ENCODE data around the gene WNT5B.

Gene WNT5B

DNA sequence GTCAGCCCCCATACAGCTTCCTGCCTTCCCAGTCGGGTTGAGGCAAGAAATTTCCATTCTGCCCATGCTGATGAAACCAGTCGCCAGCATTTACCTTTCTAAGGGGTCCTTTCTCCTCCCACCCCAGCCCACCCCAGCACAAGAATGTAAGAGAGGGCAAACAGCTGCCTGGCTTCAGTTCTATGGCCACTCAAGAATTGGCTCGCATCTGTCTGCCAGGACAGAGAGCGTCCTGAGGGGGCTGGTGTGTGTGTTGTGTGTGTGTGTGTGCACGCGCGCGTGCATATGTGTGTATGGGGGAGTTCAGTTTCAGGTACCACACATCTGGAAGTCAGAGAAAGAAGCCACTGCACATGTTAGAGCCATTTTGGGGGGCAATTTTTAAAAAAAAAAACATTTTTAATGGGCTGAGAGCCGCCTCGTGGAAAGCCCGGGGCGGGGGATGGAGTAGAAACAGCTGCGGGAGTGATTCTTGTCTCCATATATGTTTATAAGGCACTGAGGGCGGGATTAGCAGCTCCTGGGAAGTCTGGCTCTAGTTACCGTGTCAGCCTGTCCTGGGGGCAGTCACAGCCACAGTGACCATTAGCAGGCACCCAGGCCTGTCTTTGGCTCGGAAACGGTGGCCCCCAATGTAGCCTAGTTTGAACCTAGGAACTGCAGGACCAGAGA is at the start of gene WNT5B:
Gene WNT5B, plus strand, starts transcription at position 566 of the 672 bp plus-strand sequence. CDS start 2,124 bp downstream, outside the sequence.
- DNase-seq: no peak

- DNase-seq: no peak
Measured at GRCh38 chr12:1579651-1580435, 49.2 kb upstream of the WNT5B start.

DNA sequence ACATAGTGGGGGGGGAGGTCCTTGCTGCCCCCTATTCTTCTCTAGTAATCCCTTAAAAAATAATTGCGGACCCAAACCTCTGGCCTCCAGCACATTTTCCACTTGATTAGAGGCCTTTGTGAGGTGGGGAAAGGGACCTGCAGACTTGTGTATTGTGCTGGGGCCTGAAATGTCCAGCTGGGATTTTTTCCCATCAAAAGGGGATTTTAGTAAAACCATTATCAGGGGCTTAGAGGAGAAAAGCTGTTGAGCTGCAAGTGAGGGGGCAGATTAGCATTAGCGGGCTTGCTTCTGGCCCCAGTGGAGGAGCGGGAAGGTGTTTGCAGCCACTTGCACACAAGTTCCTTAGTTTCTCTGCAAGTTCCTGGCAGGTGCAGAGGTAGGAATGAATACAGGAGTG is 48.5 kb upstream of the WNT5B start:
- no peak for DNase-seq

DNA sequence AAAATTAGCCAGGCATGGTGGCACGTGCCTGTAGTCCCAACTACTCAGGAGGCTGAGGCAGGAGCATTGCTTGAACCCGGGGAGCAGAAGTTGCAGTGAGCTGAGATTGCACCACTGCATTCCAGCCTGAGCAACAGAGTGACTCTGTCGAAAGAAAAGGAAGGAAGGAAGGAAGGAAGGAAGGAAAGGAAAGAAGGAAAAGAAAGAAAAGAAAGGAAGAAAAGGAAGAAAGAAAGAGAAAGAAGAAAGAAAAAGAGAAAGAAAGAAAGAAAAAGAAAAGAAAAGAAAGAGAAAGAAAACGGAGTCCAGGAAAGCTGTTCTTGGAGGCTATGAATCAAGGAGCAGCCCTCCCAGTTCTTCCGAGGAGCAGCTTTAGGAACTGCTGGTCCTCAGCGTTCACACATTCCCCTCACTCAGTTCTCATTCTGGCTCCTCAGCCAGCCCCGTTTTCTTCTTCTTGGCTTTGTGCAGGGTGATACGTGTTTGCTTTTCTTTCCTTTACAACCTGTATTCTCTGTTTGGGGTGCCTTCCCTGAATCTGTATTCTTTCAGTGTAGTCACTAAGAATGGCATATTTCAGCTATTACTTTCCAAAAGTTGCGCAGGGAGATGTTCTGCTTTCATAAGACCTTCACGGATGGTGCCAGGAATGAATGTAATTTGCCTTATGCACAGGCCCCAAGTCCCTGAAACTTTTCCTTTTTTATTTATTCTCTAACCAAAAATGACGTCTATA is 46.9 kb upstream of the WNT5B start:
- DNase-seq: no peak

- DNase-seq: no peak
Measured at GRCh38 chr12:1582709-1583050, 46.4 kb upstream of the WNT5B start.

DNA sequence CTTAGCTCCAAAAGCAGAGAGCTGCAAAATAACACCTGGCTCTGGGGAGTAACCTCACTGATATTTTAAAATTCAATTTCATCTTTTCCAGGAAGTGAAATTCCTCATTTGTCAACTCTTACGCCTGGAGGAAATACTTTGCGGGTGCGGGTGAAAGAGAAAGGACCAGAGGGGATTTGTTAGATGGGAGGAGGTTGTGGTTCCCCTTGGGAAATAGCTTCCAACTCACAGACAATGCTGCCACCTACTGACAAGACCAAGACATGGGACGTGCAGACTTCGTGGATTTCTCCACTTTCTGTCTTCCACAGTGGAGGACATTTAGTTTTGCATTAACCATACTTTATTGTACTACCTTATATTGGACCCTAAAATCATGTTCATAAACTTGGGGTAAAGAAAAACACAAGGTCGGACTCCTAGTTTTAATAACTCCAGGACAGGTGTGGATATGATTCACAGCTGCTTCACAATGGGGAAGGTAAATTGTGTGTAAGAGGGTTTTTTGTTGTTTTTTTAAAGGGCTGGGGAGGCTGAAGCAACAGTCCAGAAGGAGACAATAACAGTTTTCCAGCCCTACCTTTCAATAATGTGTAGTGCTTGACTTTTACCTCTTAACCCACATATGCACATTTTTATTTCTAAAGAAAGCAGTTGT is 45.5 kb upstream of the WNT5B start:
- DNase-seq: peak; percentile 41

- no peak for DNase-seq
Measured at GRCh38 chr12:1584326-1584725, 44.7 kb upstream of the WNT5B start.

GRCh38 chr12:1587927-1588574 is 41.0 kb upstream of the WNT5B start:
- no peak for DNase-seq

- no peak for DNase-seq
Measured at GRCh38 chr12:1588575-1588947, 40.5 kb upstream of the WNT5B start.

DNA sequence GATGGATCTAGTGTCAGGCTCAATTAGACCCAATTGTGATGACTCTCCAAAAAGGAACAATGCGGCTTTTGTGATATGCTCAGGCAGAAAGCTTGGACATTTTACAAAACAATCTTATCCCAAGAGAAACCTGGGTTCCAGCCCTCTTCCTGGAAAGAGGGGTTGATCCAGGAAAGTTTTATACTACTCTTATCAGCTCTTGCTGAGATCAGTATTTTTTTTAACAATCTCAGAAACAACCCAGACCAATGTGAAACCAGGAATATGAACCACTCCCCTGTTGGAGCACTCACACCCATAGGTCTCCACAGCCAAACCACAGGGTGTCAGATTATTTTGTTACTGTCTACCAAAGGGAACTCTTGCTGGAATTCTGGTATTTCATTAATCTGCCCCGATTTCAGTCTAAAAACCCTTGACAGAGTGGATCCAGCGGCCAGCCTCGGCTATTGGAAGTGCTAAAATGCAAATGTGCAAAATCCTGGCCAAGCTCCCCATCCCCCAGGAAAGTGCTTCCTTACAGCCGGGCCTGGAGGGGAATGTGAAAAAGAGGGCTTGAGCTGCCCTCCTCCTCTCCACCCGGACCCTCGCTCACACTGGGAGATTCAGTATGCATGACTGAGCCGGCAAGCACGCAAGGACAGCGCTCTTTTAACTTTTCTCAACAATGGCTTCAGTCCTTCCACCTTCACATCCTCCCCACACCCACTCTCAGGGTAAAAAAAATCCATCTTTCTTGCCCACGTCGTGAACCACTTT is 38.6 kb upstream of the WNT5B start:
- DNase-seq: no peak

DNA sequence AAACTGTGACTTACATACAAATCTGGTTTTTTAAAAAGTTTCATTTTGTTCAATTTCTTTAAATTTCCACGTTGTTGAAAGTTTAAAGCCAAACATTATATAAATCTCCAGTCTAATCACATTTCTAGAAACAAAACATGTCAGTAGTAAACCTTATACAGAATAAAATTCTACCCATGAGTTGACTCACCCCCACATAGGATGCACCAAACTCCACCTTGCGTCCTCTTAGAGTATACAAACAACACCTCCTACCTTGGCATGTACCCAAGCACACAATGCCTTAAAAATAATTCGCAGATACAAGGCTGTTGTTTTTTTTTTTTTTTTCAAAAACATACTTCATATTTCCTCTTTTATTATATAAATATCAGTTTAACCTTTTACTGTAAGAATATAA is 38.0 kb upstream of the WNT5B start:
- no peak for DNase-seq

- no peak for DNase-seq
Measured at GRCh38 chr12:1591543-1591942, 37.5 kb upstream of the WNT5B start.

DNA sequence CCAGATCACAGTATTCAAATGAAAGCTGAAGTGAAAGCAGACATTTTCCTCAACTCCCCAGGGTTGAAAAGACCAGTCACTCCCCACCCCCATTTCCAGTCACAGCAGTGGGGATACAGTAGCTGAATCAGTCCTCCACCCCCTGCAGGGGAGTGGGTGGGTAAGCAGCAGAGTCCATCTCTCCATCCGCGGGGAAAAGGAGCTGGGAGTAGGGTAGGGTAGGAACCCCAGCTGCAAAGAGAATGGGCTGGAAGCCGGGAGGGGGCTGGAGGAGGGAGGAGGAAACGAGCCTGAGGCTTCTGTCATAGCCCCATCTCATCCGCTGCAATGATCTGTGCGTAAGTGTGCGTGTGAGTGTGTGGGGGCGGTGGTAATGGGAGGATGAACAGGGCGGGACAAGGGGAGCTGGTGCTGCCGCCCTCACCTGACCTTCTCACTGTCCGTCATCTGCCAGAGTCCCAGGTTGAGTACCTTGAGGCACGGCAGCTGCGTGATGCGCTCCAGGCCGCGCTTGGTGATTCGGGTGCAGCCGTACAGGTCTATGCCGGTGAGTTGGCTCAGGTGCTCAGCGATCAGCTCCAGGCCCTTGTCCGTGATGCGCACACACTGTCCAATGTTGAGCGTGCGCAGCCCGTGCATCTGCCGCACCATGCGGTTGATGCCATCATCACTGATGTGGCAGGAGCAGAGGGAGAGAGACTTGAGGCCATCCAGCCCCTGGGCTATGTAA is 36.4 kb upstream of the WNT5B start:
- peak; percentile 64 for DNase-seq

- DNase-seq: peak; percentile 57
Measured at GRCh38 chr12:1593174-1594005, 35.6 kb upstream of the WNT5B start.

DNA sequence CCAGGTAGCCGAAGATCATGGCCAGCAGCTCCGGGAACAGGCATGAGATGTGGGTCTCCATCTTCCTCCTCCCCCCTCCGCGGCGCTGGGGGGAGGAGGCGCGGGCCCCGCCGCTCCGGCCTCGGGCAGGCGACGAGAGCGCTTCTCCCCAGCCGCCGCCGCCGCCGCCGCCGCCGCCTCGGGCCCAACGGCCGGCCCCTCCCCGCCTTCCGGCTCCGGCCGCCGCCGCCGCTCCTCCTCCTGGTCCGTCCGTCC is 35.1 kb upstream of the WNT5B start:
- DNase-seq: no peak

DNA sequence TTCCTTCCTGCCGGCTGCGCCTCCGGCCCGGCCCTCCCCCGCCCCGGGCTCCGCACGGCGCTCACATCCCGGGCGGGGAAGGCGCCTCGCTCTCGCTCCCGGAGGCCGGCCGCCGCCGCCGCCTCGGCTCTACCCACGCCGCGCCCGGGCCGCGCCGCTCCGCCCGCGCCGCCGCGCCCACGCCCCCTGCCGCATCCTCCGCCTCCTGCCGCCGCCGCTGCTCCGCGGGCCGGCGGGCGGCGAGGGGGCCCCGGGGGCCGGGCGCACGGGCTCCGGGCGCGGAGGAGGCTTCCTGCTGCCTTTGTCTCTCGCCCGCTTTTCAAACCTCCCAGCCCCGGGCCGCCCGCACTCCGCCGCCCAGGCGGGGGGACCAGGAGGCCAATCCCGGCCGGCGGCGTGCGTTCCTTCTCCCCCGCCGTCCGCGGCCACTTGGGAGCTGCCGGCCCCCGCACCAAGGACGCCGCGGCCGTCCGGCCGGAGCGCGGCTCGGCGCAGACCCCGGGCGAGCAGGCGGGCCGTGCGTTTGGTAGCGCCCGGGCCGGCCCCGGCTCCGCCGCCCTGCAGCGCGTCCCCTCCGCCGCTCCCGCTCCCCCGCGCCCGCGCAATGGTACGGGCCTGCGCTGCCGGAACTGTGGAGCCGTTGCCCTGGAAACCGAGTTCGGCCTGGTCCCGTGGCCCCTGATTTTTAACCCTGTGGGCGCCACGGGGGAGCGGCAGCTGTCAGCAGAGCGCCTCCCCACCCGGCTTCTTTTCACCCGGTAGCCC is 34.6 kb upstream of the WNT5B start, which contains the start of gene FBXL14:
Gene FBXL14, minus strand, starts transcription at position 321 of the 765 bp plus-strand sequence. CDS start 515 bp downstream, outside the sequence.
- DNase-seq: peak; percentile 89

DNA sequence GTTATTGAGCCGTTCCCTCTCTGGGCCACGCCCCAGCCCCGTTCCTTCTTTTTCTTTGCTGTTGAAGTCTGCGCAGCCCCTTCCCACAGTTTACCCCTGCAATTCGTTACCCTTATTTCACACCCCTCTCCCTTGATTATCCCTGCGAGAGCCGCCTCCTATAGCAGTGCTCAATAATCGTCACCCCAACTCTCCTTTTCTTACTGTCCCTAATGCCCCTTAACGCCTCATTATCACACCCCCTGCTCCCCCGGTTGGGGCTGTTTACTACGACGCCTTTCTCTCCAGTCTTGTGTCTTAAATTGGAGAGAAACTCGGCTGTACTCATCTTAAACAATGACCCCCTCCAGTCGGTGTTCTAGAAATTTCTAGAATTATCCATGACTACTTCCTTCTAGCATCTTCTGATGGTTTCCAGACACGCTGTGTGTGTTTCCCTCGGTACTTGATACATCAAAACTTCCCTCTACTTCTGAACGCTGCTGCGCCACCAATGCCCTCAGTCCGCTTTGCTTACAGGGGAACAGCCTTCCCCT is 33.9 kb upstream of the WNT5B start:
- DNase-seq: no peak

- no peak for DNase-seq
Measured at GRCh38 chr12:1595690-1596347, 33.2 kb upstream of the WNT5B start.

- DNase-seq: no peak
Measured at GRCh38 chr12:1598757-1599156, 30.3 kb upstream of the WNT5B start.
